Measurements from ENCODE around the gene FLOT2. TPM values are rescaled to one million over a fixed set of nuclear protein-coding genes. Genes with fewer than 3 reads are reported as not detected.

The FLOT2 gene
- total RNA-seq, 1 experiment from 2014 or later = 98.1 TPM

GRCh38 chr17:28882154-28882895 is 15.2 kb downstream of the FLOT2 start:
- TF ChIP-seq ZBTB33 (IDR thresholded peaks at IDR 0.05; ENCODE audit: extremely low read depth, insufficient replicate concordance, low read length) (no peak), EZH2phosphoT487 (IDR thresholded peaks at IDR 0.05; ENCODE audit: borderline replicate concordance) (no peak), CEBPB (IDR thresholded peaks at IDR 0.05; ENCODE audit: low read depth) (no peak), SIN3A (IDR thresholded peaks at IDR 0.05; ENCODE audit: low read depth) (no peak), SP1 (IDR thresholded peaks at IDR 0.05; ENCODE audit: low read depth) (no peak), MAX (IDR thresholded peaks at IDR 0.05) (no peak)
- ChIA-PET RAD21 (ENCODE audit: low non-redundant PET in 1 of 2, low total read pairs in 2 of 2, uncharacterized antibody in 2 of 2, unreplicated experiment in 2 of 2) (no interaction called here), POLR2A (no interaction called here), CTCF (interaction anchor here (1.5 to 2.1 kb wide), 2 partner anchors 119 to 155 kb away, joined by 6 to 11 read pairs; partner anchors contain the start of gene TLCD1)
- DNase-seq (ENCODE audit: low read depth, low spot score) (no peak), ATAC-seq (no peak)
- no peaks in the 10 kb centered on the region for H3K9me2 ChIP-seq (ENCODE audit: insufficient read depth)
- intact Hi-C loops (cut with micrococcal nuclease) = no loop called here
- no peak overlapping the region for H3K27ac ChIP-seq (ENCODE audit: low read depth, low read length)
- no peaks in the 10 kb centered on the region for H3K79me2 ChIP-seq (ENCODE audit: insufficient read depth, low read length)
- no peak overlapping the region for H3K9ac ChIP-seq (ENCODE audit: low read length)
- H3K4me3 ChIP-seq (replicated peaks in 1 of 2; ENCODE audit: low read depth in 1 of 2, low read length in 2 of 2) = no peak overlapping the region
- no peaks in the 10 kb centered on the region; a peak in 1 of 4 replicates for H3K4me1 ChIP-seq (ENCODE audit: control insufficient read depth in 1 of 2, insufficient read depth in 2 of 2, low read length in 2 of 2)
- H4K20me1 ChIP-seq (ENCODE audit: insufficient read depth) = no peaks in the 10 kb centered on the region
- no peak overlapping the region for H3K4me2 ChIP-seq (ENCODE audit: low read length)
- no peaks in the 10 kb centered on the region for H3K9me3 ChIP-seq (ENCODE audit: control insufficient read depth in 1 of 2, insufficient read depth in 1 of 2, low read depth in 1 of 2, low read length in 2 of 2)
- H2AFZ ChIP-seq (ENCODE audit: low read depth, low read length, poor library complexity, severe bottlenecking) = no peak overlapping the region
- no TSS peak for BruUV-seq (replicated peaks)
- H3K27me3 ChIP-seq (ENCODE audit: insufficient read depth, low read length) = no peaks in the 10 kb centered on the region
- H3K36me3 ChIP-seq (ENCODE audit: control insufficient read depth in 1 of 2, insufficient read depth in 2 of 2, low read length in 2 of 2) = peaks cover 0 to 5% of the 10 kb centered on the region in 2 experiments; a peak in 2 of 4 replicates

All from HCT116 (cell line).